Kidney (tissue), 14 donors: Measurements from ENCODE around the gene MAGEA11. TPM values are rescaled to one million over a fixed set of nuclear protein-coding genes. Genes with fewer than 3 reads are reported as not detected.
"Not testable (repeated sequence)": the region's sequence is repeated elsewhere in the genome, so short reads cannot be mapped to it uniquely, and the experiment has no call there.

Experiments
- DNase-seq, 5 donors: peaks; one replicate each; pipeline ENCODE4 v3.0.0-alpha.2; 2013 to 2020
- FAIRE-seq: peaks from 2 replicates; lab custom pipeline; 2012; peaks lifted over from hg19 to GRCh38; lab: Jason Lieb, UNC
- H3K27ac ChIP-seq, 2 donors: one replicate each; pipeline ENCODE4 v1.7.0; 2013; ENCODE audit warnings: low read depth in 2 of 2, low read length in 2 of 2, inconsistent platforms in 1 of 2
- H3K27me3 ChIP-seq: one replicate; pipeline ENCODE4 v1.7.1; 2013; ENCODE audit warnings: low read length, inconsistent platforms; ENCODE audit not compliant: control insufficient read depth, insufficient read depth
- H3K36me3 ChIP-seq, 3 donors: one replicate each; pipeline versions ENCODE4 v1.7.0 to v1.7.1; 2013; ENCODE audit warnings: low read length in 3 of 3, control low read depth in 1 of 3, inconsistent platforms in 1 of 3; ENCODE audit not compliant: insufficient read depth in 3 of 3, control insufficient read depth in 2 of 3
- H3K4me1 ChIP-seq, 3 donors: one replicate each; pipeline versions ENCODE4 v1.7.0 to v1.7.1; 2013; ENCODE audit warnings: low read length in 3 of 3, inconsistent platforms in 1 of 3, low read depth in 1 of 3; ENCODE audit not compliant: control insufficient read depth in 2 of 3, insufficient read depth in 2 of 3
- H3K4me3 ChIP-seq, 3 donors: one replicate each; pipeline versions ENCODE4 v1.7.0 to v1.8.1; 2013; ENCODE audit warnings: low read length in 3 of 3, control low read depth in 1 of 3, inconsistent platforms in 1 of 3
- H3K9ac ChIP-seq, 3 donors: one replicate each; pipeline versions ENCODE4 v1.7.0 to v1.7.1; 2013; ENCODE audit warnings: low read length in 3 of 3, control low read depth in 1 of 3, inconsistent platforms in 1 of 3
- H3K9me3 ChIP-seq, 3 donors: one replicate each; pipeline versions ENCODE4 v1.7.0 to v1.7.1; 2013; ENCODE audit warnings: low read length in 3 of 3, control low read depth in 1 of 3, inconsistent platforms in 1 of 3; ENCODE audit not compliant: control insufficient read depth in 2 of 3, insufficient read depth in 1 of 3
- CTCF ChIP-seq: IDR thresholded peaks from 3 replicates; pipeline ENCODE4 v1.5.1; 2012; ENCODE audit warnings: mild to moderate bottlenecking, moderate library complexity, borderline replicate concordance; ENCODE audit not compliant: insufficient read depth; ENCODE audit errors: extremely low read depth
- intact Hi-C: fragments of 100-400 bp; cut with DNase I; formaldehyde crosslinking; loops from one replicate; pipeline ENCODE4 v1.11.1; 2022
- polyA plus RNA-seq: library from polyadenylated mRNA; stranded (reverse); fragments of 350-450 nt; fragmentation: Illumina TruSeq; extraction: RNeasy Lipid Tissue Mini Kit (QIAGEN cat#74804); gene quantifications from one replicate; pipeline ENCODE4 v1.2.3, GENCODE V29; 2014; ENCODE audit warnings: low read depth, low replicate concordance; ENCODE audit not compliant: insufficient read depth
- total RNA-seq: library from RNA; stranded (reverse); fragmentation: NEBNext Ultra II Directional; extraction: Animal tissue kit (Norgen Biotek cat#: 25700); gene quantifications from one replicate; pipeline ENCODE4 v1.2.1, GENCODE V29; 2021
- donor health status: control.
- donor health status: control.
- donor health status: control.
- donor health status: control.
- donor health status: control.
- donor health status: DM: yes; HTN: yes; CAD: no.
- donor health status: Normal renal cell carcinoma (clear cell type).

Gene MAGEA11
- total and polyA plus RNA-seq, 2 donors from 2014 or later: not detected

GRCh38 chrX:149687991-149688390 is 23.9 kb upstream of the MAGEA11 start:
- H3K9me3 ChIP-seq: no peaks in the 10 kb centered on the region
- intact Hi-C loops: no loop called here
- no peak overlapping the region for H3K27ac ChIP-seq
- no peak overlapping the region for H3K9ac ChIP-seq
- FAIRE-seq (no peak), DNase-seq (no peak)
- H3K27me3 ChIP-seq: no peaks in the 10 kb centered on the region
- H3K36me3 ChIP-seq: no peaks in the 10 kb centered on the region
- TF ChIP-seq CTCF: no peak
- no peaks in the 10 kb centered on the region for H3K4me1 ChIP-seq
- H3K4me3 ChIP-seq: no peak overlapping the region

GRCh38 chrX:149688552-149688951 is 23.3 kb upstream of the MAGEA11 start:
- no peaks in the 10 kb centered on the region for H3K4me1 ChIP-seq
- H3K4me3 ChIP-seq: no peak overlapping the region
- TF ChIP-seq CTCF: no peak
- FAIRE-seq (no peak), DNase-seq (no peak)
- no peaks in the 10 kb centered on the region for H3K9me3 ChIP-seq
- H3K27ac ChIP-seq: no peak overlapping the region
- H3K9ac ChIP-seq: no peak overlapping the region
- H3K36me3 ChIP-seq: no peaks in the 10 kb centered on the region
- intact Hi-C loops: no loop called here
- H3K27me3 ChIP-seq: no peaks in the 10 kb centered on the region

- Histone ChIP-seq H3K4me3 (no peak overlapping the region), H3K9ac (no peak overlapping the region), H3K4me1 (no peaks in the 10 kb centered on the region), H3K9me3 (no peaks in the 10 kb centered on the region), H3K27ac (no peak overlapping the region), H3K27me3 (no peaks in the 10 kb centered on the region), H3K36me3 (no peaks in the 10 kb centered on the region)
- intact Hi-C loops: no loop called here
- DNase-seq: no peak
- TF ChIP-seq CTCF: no peak
- FAIRE-seq: no peak
Observed at GRCh38 chrX:149691794-149692193, 20.1 kb upstream of the MAGEA11 start.

GRCh38 chrX:149692686-149693272 is 19.1 kb upstream of the MAGEA11 start:
- H3K27me3 ChIP-seq, FAIRE-seq, DNase-seq, H3K9me3 ChIP-seq, H3K9ac ChIP-seq, H3K27ac ChIP-seq, H3K36me3 ChIP-seq, H3K4me1 ChIP-seq, intact Hi-C loops, H3K4me3 ChIP-seq: not testable (repeated sequence)
